Measurements from ENCODE around the gene KRTAP5-6. TPM values are rescaled to one million over a fixed set of nuclear protein-coding genes. Genes with fewer than 3 reads are reported as not detected.

KRTAP5-6 gene
- polyA plus RNA-seq, 1 of the 3 experiments (the other 2 are of a cell fraction): not detected

- Histone ChIP-seq H3K27me3 (ENCODE audit: insufficient read depth) (no peaks in the 10 kb centered on the region; the same call in 1 of the 2 replicates), H3K9me3 (no peaks in the 10 kb centered on the region; the same call in 1 of the 2 replicates), H2AFZ (ENCODE audit: low read depth) (no peak overlapping the region), H3K27ac (ENCODE audit: low read depth in 2 of 2, low read length in 1 of 2) (no peak overlapping the region), H3K9me2 (no peaks in the 10 kb centered on the region), H3K79me2 (ENCODE audit: insufficient read depth) (no peaks in the 10 kb centered on the region), H3K9ac (no peak overlapping the region), H3F3A (replicated peaks; ENCODE audit: insufficient read depth) (no peaks in the 10 kb centered on the region), H3K4me2 (no peak overlapping the region), H4K20me1 (ENCODE audit: insufficient read depth) (no peaks in the 10 kb centered on the region), H3K36me3 (replicated peaks in 1 of 2; ENCODE audit: control insufficient read depth in 1 of 2, insufficient read depth in 2 of 2, low read length in 1 of 2) (no peaks in the 10 kb centered on the region), H3K4me3 (ENCODE audit: low read depth in 2 of 2, low read length in 1 of 2) (no peak overlapping the region), H3K4me1 (ENCODE audit: control insufficient read depth in 1 of 2, insufficient read depth in 2 of 2, low read depth in 1 of 2, low read length in 1 of 2) (no peaks in the 10 kb centered on the region; a peak in 1 of 4 replicates)
- TF ChIP-seq EP300 (IDR thresholded peaks at IDR 0.05; ENCODE audit: borderline replicate concordance in 1 of 2, low read depth in 1 of 2, low read length in 1 of 2) (no peak), ELF1 (IDR thresholded peaks at IDR 0.05) (no peak), YY1 (IDR thresholded peaks at IDR 0.05; ENCODE audit: low read depth) (no peak), CTCF (IDR thresholded peaks at IDR 0.05) (no peak), JUND (IDR thresholded peaks at IDR 0.05) (no peak), CHD2 (IDR thresholded peaks at IDR 0.05; ENCODE audit: low read length, partially characterized antibody) (no peak), EZH2phosphoT487 (IDR thresholded peaks at IDR 0.05; ENCODE audit: borderline replicate concordance, low read depth) (no peak), FOXM1 (IDR thresholded peaks at IDR 0.05; ENCODE audit: low read depth) (no peak), MXI1 (IDR thresholded peaks at IDR 0.05; ENCODE audit: low read depth, low read length) (no peak), PBX3 (IDR thresholded peaks at IDR 0.05) (no peak), SMC3 (IDR thresholded peaks at IDR 0.05; ENCODE audit: low read depth, low read length) (no peak), SIN3A (IDR thresholded peaks at IDR 0.05; ENCODE audit: borderline replicate concordance, low read depth, low read length) (no peak), ZBTB33 (IDR thresholded peaks at IDR 0.05; ENCODE audit: borderline replicate concordance, low read depth) (no peak)
- CTCF ChIA-PET: interaction anchor here (4.0 to 5.6 kb wide), 2 partner anchors 15 to 123 kb away, joined by 36 to 46 read pairs; no protein-coding TSS in a partner anchor
- DNase-seq: no peak
- 68% methylated on average over 10 of the region's 10 CpGs for WGBS (ENCODE audit: low lambda C conversion rate)
- POLR2A ChIA-PET: no interaction called here
Measured at GRCh38 chr11:1708716-1709115, 11.7 kb downstream of the KRTAP5-6 start.
